ENCODE measurements around the gene CDT1.
A peak's percentile ranks its signal among the peaks of the same experiment; 100 is the strongest.
"Not testable (repeated sequence)": the region's sequence is repeated elsewhere in the genome, so short reads cannot be mapped to it uniquely, and the experiment has no call there.

The CDT1 gene

GRCh38 chr16:88820385-88821025 lies 16.9 kb downstream of the CDT1 start:
- no peak for DNase-seq

GRCh38 chr16:88821168-88821850 lies 17.7 kb downstream of the CDT1 start:
- no peak for DNase-seq

DNA sequence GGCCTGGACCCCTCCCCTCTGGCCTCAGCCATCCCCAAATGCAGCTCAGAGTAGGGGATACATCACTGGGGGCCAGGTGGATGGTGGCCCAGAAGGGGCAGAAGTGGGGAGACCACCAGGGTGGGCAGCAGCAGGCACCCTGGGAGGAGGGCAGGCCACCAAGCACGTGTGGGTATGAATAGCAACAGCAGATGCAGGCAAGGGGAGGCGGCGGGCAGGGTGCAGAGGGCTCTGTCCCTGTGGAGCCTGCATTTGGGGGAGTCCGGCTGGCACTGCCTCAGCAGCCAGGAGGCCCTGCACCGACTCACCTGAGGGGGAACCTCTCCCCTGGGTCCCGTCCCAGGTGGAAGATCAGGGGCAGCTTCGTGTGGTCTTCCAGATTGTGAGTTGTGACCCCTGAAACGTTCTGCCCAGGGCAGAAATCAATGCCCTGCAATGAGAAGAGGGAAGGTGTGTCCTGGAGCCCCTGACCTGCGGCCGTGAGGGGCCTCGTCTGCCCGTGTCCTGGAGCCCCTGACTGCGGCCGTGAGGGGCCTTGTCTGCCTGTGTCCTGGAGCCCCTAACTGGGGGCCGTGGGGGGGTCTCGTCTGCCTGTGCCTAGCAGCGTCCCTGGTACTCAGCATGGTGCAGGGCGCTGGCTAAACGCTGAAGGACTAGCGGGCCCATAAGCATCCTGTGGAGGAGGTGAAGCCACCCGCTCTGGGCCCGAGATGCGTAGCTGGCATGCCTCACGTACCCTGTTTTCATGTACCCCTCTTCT lies 18.9 kb downstream of the CDT1 start:
- no peak for DNase-seq

- DNase-seq = not testable (repeated sequence)
These were observed 20.1 kb downstream of the CDT1 start for GRCh38 chr16:88823646-88824045.

DNA sequence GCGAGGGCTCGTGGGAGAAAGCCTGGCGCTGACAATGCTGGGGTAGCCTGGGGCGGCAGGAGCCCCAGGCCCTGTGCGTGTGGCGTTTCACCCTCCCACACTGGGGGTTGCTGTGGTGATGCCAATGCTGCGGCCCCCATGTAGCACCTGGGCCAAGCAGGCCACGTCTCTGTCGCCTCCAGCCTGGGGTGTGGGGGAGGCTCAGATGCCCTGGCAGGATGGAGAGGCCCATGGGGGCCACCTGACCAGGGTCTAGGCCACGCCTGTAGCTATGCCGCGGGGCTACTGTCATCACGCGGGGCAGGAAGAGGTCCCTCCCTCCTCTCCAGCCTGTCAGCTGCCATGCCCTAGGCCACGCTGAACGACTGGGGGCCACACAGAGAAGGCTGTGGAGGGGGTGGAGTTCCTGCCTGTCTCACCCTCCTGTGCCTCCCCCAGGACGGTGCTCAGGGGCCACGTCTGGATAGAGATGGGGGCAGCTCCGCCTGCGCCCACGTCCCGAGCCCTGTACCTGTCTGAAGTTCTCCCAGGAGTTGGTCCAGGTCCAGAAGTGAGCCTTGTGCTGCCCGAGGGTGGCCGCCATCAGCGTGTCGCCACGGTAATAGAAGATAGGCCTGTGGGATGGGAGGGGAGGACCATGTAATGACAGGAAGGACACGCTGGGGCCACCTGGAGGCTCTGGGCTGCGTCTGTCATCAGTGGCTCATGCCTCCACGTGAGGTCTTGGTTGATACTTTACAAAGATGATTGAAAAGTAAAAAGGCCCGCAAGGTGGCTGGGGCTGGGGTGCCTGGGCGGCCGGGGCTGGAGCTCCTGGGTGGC lies 20.9 kb downstream of the CDT1 start:
- DNase-seq = no peak

DNA sequence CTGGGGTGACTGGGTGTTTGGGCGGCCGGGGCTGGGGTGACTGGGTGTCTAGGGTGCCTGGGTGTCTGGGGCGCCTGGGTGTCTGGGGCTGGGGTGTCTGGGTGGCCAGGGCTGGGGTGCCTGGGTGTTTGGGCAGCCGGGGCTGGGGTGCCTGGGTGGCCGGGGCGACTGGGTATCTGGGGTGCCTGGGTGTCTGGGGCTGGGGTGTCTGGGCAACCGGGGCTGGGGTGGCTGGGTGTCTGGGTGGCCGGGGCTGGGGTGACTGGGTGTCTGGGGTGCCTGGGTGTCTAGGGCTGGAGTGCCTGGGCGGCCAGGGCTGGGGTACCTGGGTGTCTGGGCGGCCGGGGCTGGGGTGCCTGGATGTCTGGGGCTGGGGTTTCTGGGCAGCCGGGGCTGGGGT lies 21.6 kb downstream of the CDT1 start:
- DNase-seq = no peak

- DNase-seq = no peak
These were observed 22.7 kb downstream of the CDT1 start for GRCh38 chr16:88826070-88826840.

DNA sequence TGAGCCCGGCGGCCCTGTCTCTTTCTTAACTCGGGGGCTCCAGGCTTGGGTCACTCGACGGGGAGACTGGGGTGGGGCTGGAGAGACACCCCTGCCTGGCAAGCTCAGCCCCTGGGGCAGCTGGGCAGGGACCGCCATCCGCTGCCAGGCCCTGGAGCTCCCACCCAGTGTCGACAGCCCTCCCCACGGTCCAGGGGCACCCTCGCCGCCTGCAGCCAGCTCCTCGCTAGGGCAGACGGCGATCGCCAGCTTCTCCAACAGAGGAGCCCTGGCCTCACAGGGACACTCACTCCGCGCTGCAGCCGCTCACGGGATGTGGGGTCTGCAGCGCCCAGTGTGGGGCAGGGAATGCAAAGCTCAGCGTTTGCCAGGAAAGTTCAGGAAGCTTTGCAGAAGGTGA lies 24.1 kb downstream of the CDT1 start:
- DNase-seq = no peak

DNA sequence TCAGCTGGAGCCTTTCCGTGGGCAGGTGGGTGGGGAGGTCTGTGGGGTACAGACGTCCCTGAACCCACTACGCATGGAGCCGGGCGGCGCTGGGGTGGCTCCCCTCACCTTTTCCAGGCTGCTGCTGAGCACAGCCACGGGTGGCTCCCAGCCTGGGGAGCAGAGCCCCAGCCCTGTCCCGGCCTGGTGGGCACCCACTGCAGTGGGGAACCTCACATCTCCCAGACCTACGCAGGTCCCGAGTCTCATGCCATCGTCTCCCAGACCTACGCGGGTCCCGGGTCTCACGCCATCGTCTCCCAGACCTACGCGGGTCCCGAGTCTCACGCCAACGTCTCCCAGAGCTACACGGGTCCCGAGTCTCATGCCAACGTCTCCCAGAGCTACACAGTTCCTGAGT lies 25.1 kb downstream of the CDT1 start:
- DNase-seq = no peak

DNA sequence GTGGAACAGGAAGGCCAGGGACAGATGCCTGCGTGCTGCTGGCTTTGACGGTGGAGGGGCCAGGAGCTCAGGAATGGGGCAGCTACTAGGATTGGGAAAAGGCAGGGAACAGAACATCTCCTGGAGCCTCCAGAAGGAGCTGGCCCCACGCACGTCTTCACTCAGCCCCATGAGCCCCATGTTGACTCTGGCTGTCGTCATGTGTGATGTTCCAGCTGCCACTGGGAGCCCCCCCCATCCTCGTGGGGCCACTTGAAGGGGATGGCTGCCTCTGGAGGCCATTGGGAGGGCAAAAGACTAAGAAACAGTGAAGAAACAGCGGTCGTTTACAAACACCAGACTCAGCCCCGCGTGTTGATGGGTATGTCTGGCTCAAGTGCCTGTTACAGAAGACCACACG lies 26.7 kb downstream of the CDT1 start:
- DNase-seq = no peak

GRCh38 chr16:88830783-88831182 lies 27.2 kb downstream of the CDT1 start:
- no peak for DNase-seq

- no peak for DNase-seq
These were observed 28.2 kb downstream of the CDT1 start for GRCh38 chr16:88831838-88832237.

DNA sequence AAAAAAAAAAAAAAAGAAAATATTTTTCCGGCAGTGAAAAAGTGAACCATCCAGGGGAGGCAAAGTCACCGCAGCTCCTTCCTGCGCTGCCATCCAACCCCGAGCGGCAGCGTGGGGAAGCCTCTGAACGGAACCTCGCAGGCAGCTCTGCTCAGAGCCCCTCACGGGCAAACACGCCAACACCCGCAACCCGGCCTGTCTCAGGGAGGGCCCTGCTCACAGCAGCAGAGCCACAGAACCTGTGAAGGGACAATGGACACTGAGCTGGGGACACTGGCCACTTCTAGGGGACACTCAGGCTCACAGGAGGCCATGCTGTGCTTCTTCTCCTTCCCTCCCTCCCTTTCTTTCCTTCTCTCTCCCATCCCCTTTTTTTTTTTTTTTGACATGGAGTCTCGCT lies 29.5 kb downstream of the CDT1 start:
- no peak for DNase-seq

GRCh38 chr16:88834670-88835069 lies 31.1 kb downstream of the CDT1 start:
- no peak for DNase-seq

GRCh38 chr16:88835383-88835782 lies 31.8 kb downstream of the CDT1 start:
- DNase-seq = no peak

DNA sequence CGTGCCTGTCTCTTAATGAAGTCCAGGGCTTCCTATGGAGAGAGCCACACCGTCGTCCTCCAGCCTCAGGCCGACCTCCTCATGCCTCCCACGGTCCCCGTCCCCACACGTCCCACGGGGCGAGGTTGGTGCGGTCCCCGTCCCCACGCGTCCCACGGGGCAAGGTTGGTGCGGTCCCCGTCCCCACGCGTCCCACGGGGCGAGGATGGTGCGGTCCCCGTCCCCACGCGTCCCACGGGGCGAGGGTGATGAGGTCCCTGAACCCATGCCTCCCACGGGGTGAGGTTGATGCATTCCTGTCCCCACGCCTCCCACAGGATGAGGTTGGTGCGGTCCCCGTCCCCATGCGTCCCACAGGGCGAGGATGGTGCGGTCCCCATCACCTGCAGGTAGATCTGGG lies 32.2 kb downstream of the CDT1 start:
- DNase-seq = no peak

- no peak for DNase-seq
These were observed 33.2 kb downstream of the CDT1 start for GRCh38 chr16:88836791-88837190.

DNA sequence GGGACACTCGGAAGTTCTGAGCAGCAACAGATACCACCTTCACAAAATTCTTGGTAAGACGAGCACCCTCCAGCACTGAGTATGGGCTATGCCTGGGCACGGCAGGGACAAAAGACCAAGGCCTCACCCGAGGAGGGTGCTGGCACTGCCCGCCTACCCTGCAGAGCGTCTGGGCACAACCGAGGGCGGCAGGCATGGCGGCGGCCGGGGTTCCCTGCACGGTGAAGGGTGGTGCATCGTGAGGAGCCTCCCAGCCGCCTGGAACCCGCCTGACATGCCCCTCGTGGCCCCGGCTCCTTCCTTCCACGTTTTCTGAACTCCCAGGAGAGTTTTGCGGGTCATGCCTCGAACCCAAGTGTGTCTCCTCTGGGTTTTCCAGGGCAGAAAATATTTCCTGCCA lies 34.2 kb downstream of the CDT1 start:
- DNase-seq = no peak

- no peak for DNase-seq
These were observed 35.0 kb downstream of the CDT1 start for GRCh38 chr16:88838566-88838965.

DNA sequence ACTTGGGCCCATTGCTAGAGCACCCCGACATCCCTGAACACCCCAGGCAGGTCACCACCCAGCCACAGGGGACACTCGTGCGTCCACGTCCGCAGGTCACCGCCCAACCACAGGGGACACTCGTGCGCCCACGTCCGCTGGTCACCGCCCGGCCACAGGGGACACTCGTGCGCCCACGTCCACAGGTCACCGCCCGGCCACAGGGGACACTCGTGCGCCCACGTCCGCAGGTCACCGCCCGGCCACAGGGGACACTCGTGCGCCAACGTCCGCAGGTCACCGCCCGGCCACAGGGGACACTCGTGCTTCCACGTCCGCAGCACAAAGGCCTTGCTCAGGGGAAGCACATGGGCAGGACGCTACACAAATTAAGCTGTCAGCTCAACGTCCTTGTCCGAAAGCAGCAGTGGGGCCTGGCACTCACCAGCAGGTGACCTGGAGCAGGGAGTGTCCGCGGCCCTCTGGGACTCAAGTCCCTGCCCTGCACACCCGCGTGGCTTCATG lies 35.5 kb downstream of the CDT1 start:
- DNase-seq = no peak

DNA sequence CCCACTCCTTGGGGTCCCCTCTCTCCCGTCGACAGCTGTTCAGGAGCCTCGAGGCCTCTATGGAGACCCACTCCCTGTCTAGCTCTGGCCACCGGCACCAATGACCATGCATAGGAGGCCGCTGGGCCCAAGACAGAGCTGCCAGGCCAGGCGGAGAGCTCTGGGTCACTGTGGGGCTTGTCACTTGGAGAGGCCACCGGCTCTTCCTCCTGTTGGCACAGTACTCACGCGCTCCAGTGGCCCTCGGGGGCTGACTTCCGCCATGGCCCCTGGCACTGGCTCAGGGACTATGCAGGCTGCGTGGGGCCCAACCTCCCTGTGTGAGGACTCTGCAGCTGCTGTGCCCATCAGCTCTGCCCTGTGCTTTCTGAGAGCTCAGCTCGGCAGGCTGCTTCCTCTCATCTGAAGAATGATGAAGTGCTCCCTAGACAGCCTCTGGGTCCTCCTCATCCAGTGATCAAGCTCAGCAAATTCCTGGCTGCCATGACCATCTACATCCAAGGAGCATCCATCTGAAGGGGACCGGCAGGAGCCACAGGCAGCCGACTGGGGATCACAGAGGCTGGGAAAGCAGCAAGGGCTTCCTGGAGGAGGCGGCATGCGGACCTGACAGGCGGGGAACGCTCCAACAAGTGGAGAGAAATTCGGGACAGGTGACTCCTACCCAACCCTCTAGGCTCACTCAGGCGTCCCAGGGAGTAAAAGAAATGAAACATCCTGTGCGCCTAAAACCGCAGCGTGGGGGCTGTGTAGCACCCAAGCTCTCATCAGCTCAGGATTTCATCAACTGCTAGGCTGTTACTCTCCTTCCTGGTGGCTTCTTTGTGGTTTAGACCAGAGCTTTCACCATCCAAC lies 36.4 kb downstream of the CDT1 start:
- peak in 1 of 2 donors; percentile 33 for DNase-seq

All from inflammatory macrophage treated with lipopolysaccharide for 1 hour (primary cell).